K562 (cell line): ENCODE measurements around the gene QRICH1. TPM values are rescaled to one million over a fixed set of nuclear protein-coding genes. Genes with fewer than 3 reads are reported as not detected.
A peak's percentile ranks its signal among the peaks of the same experiment; 100 is the strongest.

Source experiments
- CCNT2 ChIP-seq: IDR thresholded peaks from 2 replicates; pipeline ENCODE4 v1.6.1; 2011; ENCODE audit warnings: borderline replicate concordance, low read depth, mild to moderate bottlenecking, moderate library complexity, mixed read lengths, low read length; ENCODE audit not compliant: insufficient read length; ENCODE audit errors: extremely low read depth
- E2F6 ChIP-seq, 2 experiments: IDR thresholded peaks; 2 replicates each; pipeline ENCODE4 v1.6.1; 2011; ENCODE audit warnings: borderline replicate concordance in 1 of 2, control low read depth in 1 of 2, low read depth in 1 of 2, low read length in 1 of 2, mild to moderate bottlenecking in 1 of 2, mixed read lengths in 1 of 2, moderate library complexity in 1 of 2; ENCODE audit not compliant: insufficient read depth in 1 of 2, insufficient read length in 1 of 2, poor library complexity in 1 of 2, severe bottlenecking in 1 of 2; ENCODE audit errors: extremely low read depth in 1 of 2
- ETV6 ChIP-seq, 3 experiments: fragments of 150-350 bp in 1 of 3; sonication (generic) in 1 of 3; formaldehyde crosslinking in 1 of 3; IDR thresholded peaks; 2 replicates each; pipeline versions ENCODE4 v1.6.1 to v1.8.0; 2014 to 2022; ENCODE audit warnings: borderline replicate concordance in 2 of 3, low read depth in 2 of 3, antibody characterized with exemption in 1 of 3, low read length in 1 of 3, mild to moderate bottlenecking in 1 of 3, missing genetic modification reagents in 1 of 3
- NBN ChIP-seq: fragments of 450-650 bp; IDR thresholded peaks from 2 replicates; pipeline ENCODE4 v1.6.1; 2016; ENCODE audit warnings: low read depth, mild to moderate bottlenecking
- PHF20 ChIP-seq: fragments of 450-650 bp; IDR thresholded peaks from 2 replicates; pipeline ENCODE4 v1.6.1; 2018; ENCODE audit not compliant: partially characterized antibody
- POLR2H ChIP-seq: IDR thresholded peaks from 2 replicates; pipeline ENCODE4 v1.6.1; 2016; ENCODE audit warnings: missing genetic modification characterization, low read depth, mild to moderate bottlenecking, control low read depth, missing compliant biosample characterization, moderate library complexity
- RBFOX2 ChIP-seq: fragments of 200-400 bp; formaldehyde crosslinking; IDR thresholded peaks from 2 replicates; pipeline ENCODE4 v1.6.1; 2017; ENCODE audit warnings: low read depth, mild to moderate bottlenecking, low read length, moderate library complexity
- REST ChIP-seq, 2 experiments: fragments of 450-650 bp; formaldehyde crosslinking in 1 of 2; IDR thresholded peaks; 2 replicates each; pipeline versions ENCODE4 v1.4.0 to v1.6.1; 2014 to 2020; ENCODE audit warnings: mild to moderate bottlenecking in 2 of 2, borderline replicate concordance in 1 of 2, low read depth in 1 of 2
- RNF2 ChIP-seq: sonication (generic); IDR thresholded peaks from 2 replicates; pipeline ENCODE4 v1.6.1; 2016
- ZHX1 ChIP-seq: fragments of 150-350 bp; conservative IDR thresholded peaks from 2 replicates; pipeline ENCODE4 v1.6.1; 2014; ENCODE audit warnings: low read length
- ZNF24 ChIP-seq: fragments of 450-650 bp; IDR thresholded peaks from 2 replicates; pipeline ENCODE4 v1.6.1; 2016
- polyA plus RNA-seq, 8 experiments: library from polyadenylated mRNA; depleted of rRNA in 4 of 8; stranded (reverse) in 5 of 8; unstranded in 3 of 8; fragments of >200 nt; fragmentation: Nextera tagmentation in 2 of 8; fragmentation: Illumina TruSeq in 1 of 8; extraction: Ambion mirVana in 2 of 8; extraction: Trizol in 1 of 8; gene quantifications; 2 replicates each; pipeline versions ENCODE4 v1.2.1 to v1.2.3, GENCODE V29; 2011 to 2014; ENCODE audit warnings: inconsistent platforms in 1 of 8, missing spikeins in 1 of 8
- total RNA-seq, 7 experiments: library from RNA; depleted of rRNA in 6 of 7; stranded (reverse); fragments of >200 nt in 6 of 7; fragmentation: Illumina TruSeq in 2 of 7; extraction: Trizol in 2 of 7; gene quantifications; 2 replicates each; pipeline versions ENCODE4 v1.2.1 to v1.2.3, GENCODE V29; 2011 to 2021; ENCODE audit warnings: low replicate concordance in 1 of 7

Gene QRICH1
- total and polyA plus RNA-seq, 9 of the 15 experiments (the other 6 are each of a cell fraction or from before 2014, with no cell fraction given): 20.1 to 99.2 (median 56.7) TPM

- peak; percentile 75 for TF ChIP-seq REST (IDR thresholded peaks at IDR 0.05; ENCODE audit: borderline replicate concordance)
- 0 out of 2 replicates have a peak, but pooled peaks have one; percentile 35 for TF ChIP-seq REST (CRISPR knock-in tag; IDR thresholded peaks at IDR 0.05; ENCODE audit: low read depth)
- peak; percentile 76 for TF ChIP-seq POLR2H (tag)
- TF ChIP-seq ZNF24: no peak
- no peak for TF ChIP-seq ETV6 (IDR thresholded peaks at IDR 0.05; ENCODE audit: borderline replicate concordance in 1 of 2, low read depth in 2 of 2, low read length in 1 of 2)
- TF ChIP-seq ETV6 (CRISPR knock-in tag; IDR thresholded peaks at IDR 0.05; ENCODE audit: borderline replicate concordance): no peak
- peak; percentile 58 for TF ChIP-seq PHF20
- TF ChIP-seq E2F6 (IDR thresholded peaks at IDR 0.05; ENCODE audit: borderline replicate concordance in 1 of 2, extremely low read depth in 1 of 2, insufficient read depth in 1 of 2, insufficient read length in 1 of 2, low read depth in 1 of 2, low read length in 1 of 2, poor library complexity in 1 of 2, severe bottlenecking in 1 of 2): peak; percentile 39 to 82
- peak; percentile 29 for TF ChIP-seq CCNT2
- no peak; the same call in 1 of the 2 replicates for TF ChIP-seq ZHX1
- peak; percentile 78; the same call in 1 of the 2 replicates for TF ChIP-seq NBN
- TF ChIP-seq RNF2: peak; percentile 58; the same call in 1 of the 2 replicates
- TF ChIP-seq RBFOX2: peak; percentile 97
Measured at GRCh38 chr3:49007068-49007770, 86.7 kb downstream of the QRICH1 start, which contains the start of gene WDR6 (continued).
